Sigmoid colon (tissue), 4 donors: Measurements from ENCODE around the gene TMEM239.

ENCODE experiments used
- EP300 ChIP-seq, 4 donors: sonication (generic); formaldehyde crosslinking; IDR thresholded peaks; one replicate each; pipeline ENCODE4 v1.6.1; 2017; ENCODE audit warnings: antibody characterized with exemption in 4 of 4
- POLR2A ChIP-seq, 2 donors: fragments of 450-650 bp; IDR thresholded peaks; one replicate each; pipeline ENCODE4 v1.6.1; 2016; ENCODE audit warnings: antibody characterized with exemption in 2 of 2, mild to moderate bottlenecking in 2 of 2, moderate library complexity in 2 of 2
- POLR2AphosphoS5 ChIP-seq, 4 donors: sonication (generic); formaldehyde crosslinking; IDR thresholded peaks; one replicate each; pipeline ENCODE4 v1.6.1; 2017; ENCODE audit warnings: antibody characterized with exemption in 4 of 4
- TF ChIP-seq, protein P1 (sequence below), 4 experiments: fragments of 450-650 bp in 3 of 4; fragments of 200-600 bp in 1 of 4; IDR thresholded peaks; one replicate each; pipeline ENCODE4 v1.5.1; 2016 to 2019; ENCODE audit warnings: antibody characterized with exemption in 4 of 4, mild to moderate bottlenecking in 3 of 4, moderate library complexity in 2 of 4

GRCh38 chr20:2799688-2800520, 16.3 kb upstream of the TMEM239 start:
- TF ChIP-seq POLR2AphosphoS5 (IDR thresholded peaks at IDR 0.05) (no peak), EP300 (IDR thresholded peaks at IDR 0.05) (no peak), POLR2A (IDR thresholded peaks at IDR 0.05) (no peak)
- TF ChIP-seq, protein P1, sequence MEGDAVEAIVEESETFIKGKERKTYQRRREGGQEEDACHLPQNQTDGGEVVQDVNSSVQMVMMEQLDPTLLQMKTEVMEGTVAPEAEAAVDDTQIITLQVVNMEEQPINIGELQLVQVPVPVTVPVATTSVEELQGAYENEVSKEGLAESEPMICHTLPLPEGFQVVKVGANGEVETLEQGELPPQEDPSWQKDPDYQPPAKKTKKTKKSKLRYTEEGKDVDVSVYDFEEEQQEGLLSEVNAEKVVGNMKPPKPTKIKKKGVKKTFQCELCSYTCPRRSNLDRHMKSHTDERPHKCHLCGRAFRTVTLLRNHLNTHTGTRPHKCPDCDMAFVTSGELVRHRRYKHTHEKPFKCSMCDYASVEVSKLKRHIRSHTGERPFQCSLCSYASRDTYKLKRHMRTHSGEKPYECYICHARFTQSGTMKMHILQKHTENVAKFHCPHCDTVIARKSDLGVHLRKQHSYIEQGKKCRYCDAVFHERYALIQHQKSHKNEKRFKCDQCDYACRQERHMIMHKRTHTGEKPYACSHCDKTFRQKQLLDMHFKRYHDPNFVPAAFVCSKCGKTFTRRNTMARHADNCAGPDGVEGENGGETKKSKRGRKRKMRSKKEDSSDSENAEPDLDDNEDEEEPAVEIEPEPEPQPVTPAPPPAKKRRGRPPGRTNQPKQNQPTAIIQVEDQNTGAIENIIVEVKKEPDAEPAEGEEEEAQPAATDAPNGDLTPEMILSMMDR (IDR thresholded peaks at IDR 0.05) = no peak
